GM23338 (cell line): Measurements from ENCODE around the gene MARCHF10. TPM values are rescaled to one million over a fixed set of nuclear protein-coding genes. Genes with fewer than 3 reads are reported as not detected.
"Not testable (repeated sequence)": the region's sequence is repeated elsewhere in the genome, so short reads cannot be mapped to it uniquely, and the experiment has no call there.

Experiments used
- ATAC-seq: fragments of 200-7000 bp; cut with Tn5 transposase; 3 replicates; pipeline ENCODE4 v1.9.1; 2020
- DNase-seq: peaks from one replicate; pipeline ENCODE4 v3.0.0-alpha.2; 2015; ENCODE audit warnings: low spot score
- H2AFZ ChIP-seq: fragments of 200-600 bp; sonication (generic); 2 replicates; pipeline ENCODE4 v1.8.0; 2016; ENCODE audit warnings: antibody characterized with exemption, mild to moderate bottlenecking, moderate library complexity
- H3F3A ChIP-seq: fragments of 200-600 bp; sonication (generic); replicated peaks from 2 replicates; pipeline ENCODE4 v1.8.0; 2017; ENCODE audit warnings: antibody characterized with exemption, mixed run types, low read depth
- H3K27ac ChIP-seq: fragments of 200-600 bp; sonication (generic); 2 replicates; pipeline ENCODE4 v1.6.1; 2016; ENCODE audit warnings: low read depth
- H3K27me3 ChIP-seq: fragments of 200-600 bp; sonication (generic); 2 replicates; pipeline ENCODE4 v1.8.0; 2016; ENCODE audit warnings: mild to moderate bottlenecking, mixed run types, moderate library complexity; ENCODE audit not compliant: insufficient read depth
- H3K36me3 ChIP-seq: fragments of 200-600 bp; sonication (generic); 2 replicates; pipeline ENCODE4 v1.8.0; 2016; ENCODE audit warnings: mild to moderate bottlenecking; ENCODE audit not compliant: insufficient read depth
- H3K4me1 ChIP-seq: fragments of 200-600 bp; sonication (generic); 2 replicates; pipeline ENCODE4 v1.8.0; 2016; ENCODE audit warnings: mild to moderate bottlenecking, moderate library complexity; ENCODE audit not compliant: insufficient read depth
- H3K4me2 ChIP-seq: fragments of 200-600 bp; sonication (generic); 2 replicates; pipeline ENCODE4 v1.7.1; 2017; ENCODE audit warnings: mixed run types
- H3K4me3 ChIP-seq: fragments of 200-600 bp; sonication (generic); 2 replicates; pipeline ENCODE4 v1.6.1; 2016; ENCODE audit warnings: mixed run types
- H3K79me2 ChIP-seq: fragments of 200-600 bp; sonication (generic); replicated peaks from 2 replicates; pipeline ENCODE4 v1.8.0; 2017; ENCODE audit warnings: mild to moderate bottlenecking; ENCODE audit not compliant: insufficient read depth
- H3K9me2 ChIP-seq: fragments of 200-600 bp; sonication (generic); 2 replicates; pipeline ENCODE4 v1.8.0; 2017; ENCODE audit not compliant: insufficient read depth
- H4K20me1 ChIP-seq: fragments of 200-600 bp; sonication (generic); replicated peaks from 2 replicates; pipeline ENCODE4 v1.8.0; 2017; ENCODE audit warnings: mild to moderate bottlenecking; ENCODE audit not compliant: insufficient read depth
- H3K27ac Mint-ChIP-seq: 2 replicates; pipeline ENCODE4 v1.8.0; 2020; ENCODE audit warnings: inconsistent platforms, mild to moderate bottlenecking, moderate library complexity, mixed read lengths
- H3K27me3 Mint-ChIP-seq: 3 replicates; pipeline ENCODE4 v1.8.0; 2022; ENCODE audit warnings: low read depth, mild to moderate bottlenecking, moderate library complexity, mixed read lengths, inconsistent platforms; ENCODE audit not compliant: insufficient read depth, poor library complexity
- H3K36me3 Mint-ChIP-seq: 3 replicates; pipeline ENCODE4 v1.8.0; 2021; ENCODE audit warnings: low read depth, mild to moderate bottlenecking, inconsistent platforms, moderate library complexity, mixed read lengths
- H3K4me1 Mint-ChIP-seq: 3 replicates; pipeline ENCODE4 v1.8.0; 2020; ENCODE audit warnings: mild to moderate bottlenecking, inconsistent platforms, mixed read lengths
- H3K4me3 Mint-ChIP-seq: 3 replicates; pipeline ENCODE4 v1.8.0; 2021; ENCODE audit warnings: moderate library complexity, mild to moderate bottlenecking, inconsistent platforms, mixed read lengths
- H3K9me3 Mint-ChIP-seq: 3 replicates; pipeline ENCODE4 v1.8.0; 2020; ENCODE audit warnings: moderate library complexity, mild to moderate bottlenecking, inconsistent platforms, mixed read lengths
- CREB1 ChIP-seq: fragments of 250-450 bp; sonication (Bioruptor Pico); IDR thresholded peaks from 2 replicates; pipeline ENCODE4 v1.5.0; 2020; ENCODE audit warnings: low read depth, mild to moderate bottlenecking, moderate library complexity
- CTCF ChIP-seq, 2 experiments: fragments of 200-600 bp in 1 of 2; sonication (generic) in 1 of 2; conservative IDR thresholded peaks; 2 replicates each; pipeline versions ENCODE4 v1.5.1 to v1.6.1; 2016 to 2017; ENCODE audit warnings: antibody characterized with exemption in 2 of 2, low read depth in 2 of 2, mild to moderate bottlenecking in 2 of 2, moderate library complexity in 1 of 2
- JUNB ChIP-seq: IDR thresholded peaks from one replicate; pipeline ENCODE4 v1.6.1; 2016; ENCODE audit warnings: antibody characterized with exemption; ENCODE audit not compliant: unreplicated experiment
- POLR2AphosphoS5 ChIP-seq: IDR thresholded peaks from 2 replicates; pipeline ENCODE4 v1.6.1; 2016; ENCODE audit warnings: antibody characterized with exemption, low read depth
- REST ChIP-seq: IDR thresholded peaks from one replicate; pipeline ENCODE4 v1.6.1; 2018; ENCODE audit warnings: antibody characterized with exemption; ENCODE audit not compliant: unreplicated experiment
- STAT1 ChIP-seq: IDR thresholded peaks from one replicate; pipeline ENCODE4 v1.6.1; 2016; ENCODE audit warnings: antibody characterized with exemption; ENCODE audit not compliant: unreplicated experiment
- ZNF114 ChIP-seq: fragments of 250-450 bp; sonication (Bioruptor Pico); IDR thresholded peaks from 2 replicates; pipeline ENCODE4 v1.5.0; 2020; ENCODE audit warnings: mild to moderate bottlenecking, moderate library complexity
- ZNF331 ChIP-seq: fragments of 250-450 bp; sonication (Bioruptor Pico); IDR thresholded peaks from 2 replicates; pipeline ENCODE4 v1.5.0; 2020; ENCODE audit warnings: low read depth, mild to moderate bottlenecking, moderate library complexity
- polyA plus RNA-seq: library from polyadenylated mRNA; unstranded; fragments of >200 nt; fragmentation: Nextera tagmentation; extraction: Ambion mirVana; gene quantifications from 2 replicates; pipeline ENCODE4 v1.2.1, GENCODE V29; 2016
- total RNA-seq: library from RNA; depleted of rRNA; stranded (reverse); fragments of >200 nt; shearing (Covaris generic); gene quantifications from 2 replicates; pipeline ENCODE4 v1.2.3, GENCODE V29; 2014
- TF ChIP-seq, protein P1 (sequence below): IDR thresholded peaks from 2 replicates; pipeline ENCODE4 v1.6.1; 2016; ENCODE audit warnings: antibody characterized with exemption

The MARCHF10 gene
- total and polyA plus RNA-seq, 2 experiments from 2014 or later, result 0.50 TPM; not detected in 1

DNA sequence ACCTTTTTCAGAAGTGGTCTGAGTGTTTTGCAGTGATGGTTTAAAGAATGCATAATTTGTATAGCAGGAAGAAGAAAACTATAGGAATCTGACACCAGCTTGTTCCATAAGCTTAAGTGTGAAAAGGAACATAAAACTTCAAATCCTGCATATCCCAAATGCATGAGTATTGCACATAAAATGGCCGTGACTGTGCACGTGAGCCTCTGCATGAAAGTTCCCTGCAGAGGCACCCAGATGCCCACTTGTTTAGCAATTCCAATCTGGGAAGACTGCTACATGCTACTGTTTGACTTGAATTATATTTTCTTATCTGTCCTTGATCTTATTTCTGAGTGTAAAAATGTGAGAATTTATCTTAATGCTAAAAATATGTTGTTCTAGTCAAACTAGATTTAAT lies 21.5 kb downstream of the MARCHF10 start:
- Histone ChIP-seq H2AFZ (no peak overlapping the region), H3K4me1 (no peaks in the 10 kb centered on the region), H3K27me3 (no peaks in the 10 kb centered on the region), H3K36me3 (no peaks in the 10 kb centered on the region), H3K4me3 (no peak overlapping the region), H3K9me2 (no peaks in the 10 kb centered on the region), H3K79me2 (no peaks in the 10 kb centered on the region), H3F3A (no peaks in the 10 kb centered on the region), H4K20me1 (no peaks in the 10 kb centered on the region), H3K4me2 (no peak overlapping the region), H3K27ac (no peak overlapping the region)
- Mint-ChIP-seq H3K27me3 (peaks cover 2% of the 10 kb centered on the region), H3K9me3 (peaks cover 13% of the 10 kb centered on the region; the same call in 2 of the 3 replicates), H3K36me3 (peaks cover 7% of the 10 kb centered on the region; the same call in 1 of the 3 replicates), H3K4me1 (peaks cover 11% of the 10 kb centered on the region), H3K4me3 (no peak overlapping the region), H3K27ac (no peak overlapping the region)
- ATAC-seq, result no peak
- DNase-seq, result no peak
- no peak for TF ChIP-seq CTCF (conservative IDR thresholded peaks at IDR 0.05; ENCODE audit: low read depth in 2 of 2)
- no peak for TF ChIP-seq STAT1
- TF ChIP-seq ZNF331, result no peak
- no peak for TF ChIP-seq REST
- TF ChIP-seq, protein P1, sequence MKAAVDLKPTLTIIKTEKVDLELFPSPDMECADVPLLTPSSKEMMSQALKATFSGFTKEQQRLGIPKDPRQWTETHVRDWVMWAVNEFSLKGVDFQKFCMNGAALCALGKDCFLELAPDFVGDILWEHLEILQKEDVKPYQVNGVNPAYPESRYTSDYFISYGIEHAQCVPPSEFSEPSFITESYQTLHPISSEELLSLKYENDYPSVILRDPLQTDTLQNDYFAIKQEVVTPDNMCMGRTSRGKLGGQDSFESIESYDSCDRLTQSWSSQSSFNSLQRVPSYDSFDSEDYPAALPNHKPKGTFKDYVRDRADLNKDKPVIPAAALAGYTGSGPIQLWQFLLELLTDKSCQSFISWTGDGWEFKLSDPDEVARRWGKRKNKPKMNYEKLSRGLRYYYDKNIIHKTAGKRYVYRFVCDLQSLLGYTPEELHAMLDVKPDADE, result no peak
- TF ChIP-seq CREB1 (CRISPR knock-in tag), result no peak
- TF ChIP-seq ZNF114 (CRISPR knock-in tag), result no peak
- TF ChIP-seq POLR2AphosphoS5, result no peak
- no peak for TF ChIP-seq JUNB

DNA sequence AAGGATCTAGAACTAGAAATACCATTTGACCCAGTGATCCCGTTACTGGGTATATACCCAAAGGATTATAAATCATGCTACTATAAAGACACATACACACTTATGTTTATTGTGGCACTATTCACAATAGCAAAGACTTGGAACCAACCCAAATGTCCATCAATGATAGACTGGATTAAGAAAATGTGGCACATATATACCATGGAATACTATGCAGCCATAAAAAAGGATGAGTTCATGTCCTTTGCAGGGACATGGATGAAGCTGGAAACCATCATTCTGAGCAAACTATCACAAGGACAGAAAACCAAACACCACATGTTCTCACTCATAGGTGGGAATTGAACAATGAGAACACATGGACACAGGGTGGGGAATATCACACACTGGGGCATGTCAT lies 22.1 kb downstream of the MARCHF10 start:
- H3K4me1 ChIP-seq, H4K20me1 ChIP-seq, H3K9me2 ChIP-seq, H3K4me3 Mint-ChIP-seq, H3K4me1 Mint-ChIP-seq, H3K27me3 Mint-ChIP-seq, H3K4me2 ChIP-seq, H3K79me2 ChIP-seq, DNase-seq, H3K4me3 ChIP-seq, H2AFZ ChIP-seq, H3F3A ChIP-seq, ATAC-seq, H3K36me3 ChIP-seq, H3K27ac Mint-ChIP-seq, H3K36me3 Mint-ChIP-seq, H3K27me3 ChIP-seq, H3K27ac ChIP-seq: not testable (repeated sequence)
- H3K9me3 Mint-ChIP-seq, result peaks cover 13% of the 10 kb centered on the region; the same call in 2 of the 3 replicates
